Measurements from ENCODE around the gene TAGLN2. TPM values are rescaled to one million over a fixed set of nuclear protein-coding genes. Genes with fewer than 3 reads are reported as not detected.

Gene TAGLN2
- total RNA-seq, 1 experiment from 2014 or later: 66.9 TPM

DNA sequence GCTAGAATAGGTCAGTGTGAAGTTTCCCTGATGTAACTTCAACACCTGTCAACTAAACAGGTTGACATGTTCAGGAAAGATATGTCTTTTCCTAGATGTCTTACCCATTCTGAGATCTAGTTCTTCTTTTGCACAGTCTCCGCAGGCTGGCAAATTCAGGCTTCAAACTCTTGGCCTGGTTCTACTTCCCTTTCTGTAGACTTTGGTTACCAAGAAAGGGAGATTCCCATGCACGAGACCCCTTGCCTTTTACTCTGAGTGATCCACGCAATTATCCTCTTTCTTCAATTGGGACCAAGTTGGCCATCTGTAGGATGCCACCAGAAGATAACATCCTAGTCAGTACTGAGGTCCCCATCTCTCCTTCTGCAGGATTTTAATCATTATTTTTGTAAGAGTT lies 27.3 kb downstream of the TAGLN2 start (continued):
- TF ChIP-seq, protein P1, sequence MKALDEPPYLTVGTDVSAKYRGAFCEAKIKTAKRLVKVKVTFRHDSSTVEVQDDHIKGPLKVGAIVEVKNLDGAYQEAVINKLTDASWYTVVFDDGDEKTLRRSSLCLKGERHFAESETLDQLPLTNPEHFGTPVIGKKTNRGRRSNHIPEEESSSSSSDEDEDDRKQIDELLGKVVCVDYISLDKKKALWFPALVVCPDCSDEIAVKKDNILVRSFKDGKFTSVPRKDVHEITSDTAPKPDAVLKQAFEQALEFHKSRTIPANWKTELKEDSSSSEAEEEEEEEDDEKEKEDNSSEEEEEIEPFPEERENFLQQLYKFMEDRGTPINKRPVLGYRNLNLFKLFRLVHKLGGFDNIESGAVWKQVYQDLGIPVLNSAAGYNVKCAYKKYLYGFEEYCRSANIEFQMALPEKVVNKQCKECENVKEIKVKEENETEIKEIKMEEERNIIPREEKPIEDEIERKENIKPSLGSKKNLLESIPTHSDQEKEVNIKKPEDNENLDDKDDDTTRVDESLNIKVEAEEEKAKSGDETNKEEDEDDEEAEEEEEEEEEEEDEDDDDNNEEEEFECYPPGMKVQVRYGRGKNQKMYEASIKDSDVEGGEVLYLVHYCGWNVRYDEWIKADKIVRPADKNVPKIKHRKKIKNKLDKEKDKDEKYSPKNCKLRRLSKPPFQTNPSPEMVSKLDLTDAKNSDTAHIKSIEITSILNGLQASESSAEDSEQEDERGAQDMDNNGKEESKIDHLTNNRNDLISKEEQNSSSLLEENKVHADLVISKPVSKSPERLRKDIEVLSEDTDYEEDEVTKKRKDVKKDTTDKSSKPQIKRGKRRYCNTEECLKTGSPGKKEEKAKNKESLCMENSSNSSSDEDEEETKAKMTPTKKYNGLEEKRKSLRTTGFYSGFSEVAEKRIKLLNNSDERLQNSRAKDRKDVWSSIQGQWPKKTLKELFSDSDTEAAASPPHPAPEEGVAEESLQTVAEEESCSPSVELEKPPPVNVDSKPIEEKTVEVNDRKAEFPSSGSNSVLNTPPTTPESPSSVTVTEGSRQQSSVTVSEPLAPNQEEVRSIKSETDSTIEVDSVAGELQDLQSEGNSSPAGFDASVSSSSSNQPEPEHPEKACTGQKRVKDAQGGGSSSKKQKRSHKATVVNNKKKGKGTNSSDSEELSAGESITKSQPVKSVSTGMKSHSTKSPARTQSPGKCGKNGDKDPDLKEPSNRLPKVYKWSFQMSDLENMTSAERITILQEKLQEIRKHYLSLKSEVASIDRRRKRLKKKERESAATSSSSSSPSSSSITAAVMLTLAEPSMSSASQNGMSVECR (CRISPR knock-in tag; IDR thresholded peaks at IDR 0.05; ENCODE audit: borderline replicate concordance): no peak
- TF ChIP-seq ZNF416 (CRISPR knock-in tag; IDR thresholded peaks at IDR 0.05) (no peak), RORB (CRISPR knock-in tag; IDR thresholded peaks at IDR 0.05) (no peak), E2F5 (CRISPR knock-in tag; IDR thresholded peaks at IDR 0.05) (no peak), ATF1 (CRISPR knock-in tag; IDR thresholded peaks at IDR 0.05) (no peak), JAZF1 (CRISPR knock-in tag; IDR thresholded peaks at IDR 0.05) (no peak)
- TF ChIP-seq, protein P2, sequence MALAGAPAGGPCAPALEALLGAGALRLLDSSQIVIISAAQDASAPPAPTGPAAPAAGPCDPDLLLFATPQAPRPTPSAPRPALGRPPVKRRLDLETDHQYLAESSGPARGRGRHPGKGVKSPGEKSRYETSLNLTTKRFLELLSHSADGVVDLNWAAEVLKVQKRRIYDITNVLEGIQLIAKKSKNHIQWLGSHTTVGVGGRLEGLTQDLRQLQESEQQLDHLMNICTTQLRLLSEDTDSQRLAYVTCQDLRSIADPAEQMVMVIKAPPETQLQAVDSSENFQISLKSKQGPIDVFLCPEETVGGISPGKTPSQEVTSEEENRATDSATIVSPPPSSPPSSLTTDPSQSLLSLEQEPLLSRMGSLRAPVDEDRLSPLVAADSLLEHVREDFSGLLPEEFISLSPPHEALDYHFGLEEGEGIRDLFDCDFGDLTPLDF (CRISPR knock-in tag; IDR thresholded peaks at IDR 0.05): no peak
- TF ChIP-seq, protein P3, sequence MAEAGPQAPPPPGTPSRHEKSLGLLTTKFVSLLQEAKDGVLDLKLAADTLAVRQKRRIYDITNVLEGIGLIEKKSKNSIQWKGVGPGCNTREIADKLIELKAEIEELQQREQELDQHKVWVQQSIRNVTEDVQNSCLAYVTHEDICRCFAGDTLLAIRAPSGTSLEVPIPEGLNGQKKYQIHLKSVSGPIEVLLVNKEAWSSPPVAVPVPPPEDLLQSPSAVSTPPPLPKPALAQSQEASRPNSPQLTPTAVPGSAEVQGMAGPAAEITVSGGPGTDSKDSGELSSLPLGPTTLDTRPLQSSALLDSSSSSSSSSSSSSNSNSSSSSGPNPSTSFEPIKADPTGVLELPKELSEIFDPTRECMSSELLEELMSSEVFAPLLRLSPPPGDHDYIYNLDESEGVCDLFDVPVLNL (CRISPR knock-in tag; IDR thresholded peaks at IDR 0.05; ENCODE audit: borderline replicate concordance, low read depth): no peak
- TF ChIP-seq, protein P4, sequence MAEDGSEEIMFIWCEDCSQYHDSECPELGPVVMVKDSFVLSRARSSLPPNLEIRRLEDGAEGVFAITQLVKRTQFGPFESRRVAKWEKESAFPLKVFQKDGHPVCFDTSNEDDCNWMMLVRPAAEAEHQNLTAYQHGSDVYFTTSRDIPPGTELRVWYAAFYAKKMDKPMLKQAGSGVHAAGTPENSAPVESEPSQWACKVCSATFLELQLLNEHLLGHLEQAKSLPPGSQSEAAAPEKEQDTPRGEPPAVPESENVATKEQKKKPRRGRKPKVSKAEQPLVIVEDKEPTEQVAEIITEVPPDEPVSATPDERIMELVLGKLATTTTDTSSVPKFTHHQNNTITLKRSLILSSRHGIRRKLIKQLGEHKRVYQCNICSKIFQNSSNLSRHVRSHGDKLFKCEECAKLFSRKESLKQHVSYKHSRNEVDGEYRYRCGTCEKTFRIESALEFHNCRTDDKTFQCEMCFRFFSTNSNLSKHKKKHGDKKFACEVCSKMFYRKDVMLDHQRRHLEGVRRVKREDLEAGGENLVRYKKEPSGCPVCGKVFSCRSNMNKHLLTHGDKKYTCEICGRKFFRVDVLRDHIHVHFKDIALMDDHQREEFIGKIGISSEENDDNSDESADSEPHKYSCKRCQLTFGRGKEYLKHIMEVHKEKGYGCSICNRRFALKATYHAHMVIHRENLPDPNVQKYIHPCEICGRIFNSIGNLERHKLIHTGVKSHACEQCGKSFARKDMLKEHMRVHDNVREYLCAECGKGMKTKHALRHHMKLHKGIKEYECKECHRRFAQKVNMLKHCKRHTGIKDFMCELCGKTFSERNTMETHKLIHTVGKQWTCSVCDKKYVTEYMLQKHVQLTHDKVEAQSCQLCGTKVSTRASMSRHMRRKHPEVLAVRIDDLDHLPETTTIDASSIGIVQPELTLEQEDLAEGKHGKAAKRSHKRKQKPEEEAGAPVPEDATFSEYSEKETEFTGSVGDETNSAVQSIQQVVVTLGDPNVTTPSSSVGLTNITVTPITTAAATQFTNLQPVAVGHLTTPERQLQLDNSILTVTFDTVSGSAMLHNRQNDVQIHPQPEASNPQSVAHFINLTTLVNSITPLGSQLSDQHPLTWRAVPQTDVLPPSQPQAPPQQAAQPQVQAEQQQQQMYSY (CRISPR knock-in tag; IDR thresholded peaks at IDR 0.05): no peak

DNA sequence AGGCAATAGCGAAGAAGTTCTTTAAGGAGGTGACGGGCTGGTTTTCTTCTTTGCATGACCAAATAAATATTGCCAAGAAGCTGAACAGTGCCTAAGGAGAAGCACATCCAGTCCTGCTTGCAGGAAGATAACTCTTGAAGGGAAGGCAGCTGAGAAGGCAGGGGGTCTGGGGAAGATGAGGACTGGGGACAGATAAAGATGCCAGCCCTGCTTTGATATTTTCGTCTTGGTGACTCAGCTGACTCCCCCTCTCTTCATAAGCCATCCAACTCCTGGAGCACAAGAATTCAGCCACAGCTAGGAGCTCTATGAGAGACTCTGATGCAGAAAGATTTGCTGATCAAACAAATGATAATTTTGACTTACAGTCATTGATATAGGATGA lies 28.8 kb downstream of the TAGLN2 start:
- peaks cover 20% of the 10 kb centered on the region for H3K27me3 Mint-ChIP-seq (ENCODE audit: low read depth)
- H3K4me3 Mint-ChIP-seq: no peak overlapping the region
- H3K27ac Mint-ChIP-seq: no peak overlapping the region
- ATAC-seq (no peak), DNase-seq (ENCODE audit: low spot score) (no peak)
- no peaks in the 10 kb centered on the region for H3K36me3 Mint-ChIP-seq
- no peaks in the 10 kb centered on the region for H3K9me3 Mint-ChIP-seq
- POLR2A ChIA-PET: no interaction called here
- H3K4me1 Mint-ChIP-seq: peaks cover 19% of the 10 kb centered on the region
- CTCF ChIA-PET: interaction anchor here (0.8 to 11.5 kb wide), 2 partner anchors 97 to 111 kb away, joined by 3 to 188 read pairs; no protein-coding TSS in a partner anchor
- no peak for TF ChIP-seq CDX4 (CRISPR knock-in tag; IDR thresholded peaks at IDR 0.05; ENCODE audit: borderline replicate concordance)
- no peak for TF ChIP-seq ZNF416 (CRISPR knock-in tag; IDR thresholded peaks at IDR 0.05)
- TF ChIP-seq, protein P1 (CRISPR knock-in tag; IDR thresholded peaks at IDR 0.05; ENCODE audit: borderline replicate concordance): no peak
- no peak for TF ChIP-seq ZNF219 (CRISPR knock-in tag; IDR thresholded peaks at IDR 0.05; ENCODE audit: borderline replicate concordance)
- TF ChIP-seq, protein P4 (CRISPR knock-in tag; IDR thresholded peaks at IDR 0.05): no peak
- TF ChIP-seq MAX (CRISPR knock-in tag; IDR thresholded peaks at IDR 0.05): no peak
